PC-3 (cell line): ENCODE measurements around the gene FGD4.

ENCODE experiments used
- EZH2 ChIP-seq: fragments of 300-600 bp; sonication (generic); IDR thresholded peaks from one replicate; pipeline ENCODE4 v1.6.1; 2017; ENCODE audit warnings: antibody characterized with exemption, mild to moderate bottlenecking, low read length; ENCODE audit not compliant: unreplicated experiment
- TF ChIP-seq, protein P1 (sequence below): fragments of 300-600 bp; sonication (generic); conservative IDR thresholded peaks from 2 replicates; pipeline ENCODE4 v1.5.1; 2017; ENCODE audit warnings: antibody characterized with exemption, low read depth, mild to moderate bottlenecking, low read length

DNA sequence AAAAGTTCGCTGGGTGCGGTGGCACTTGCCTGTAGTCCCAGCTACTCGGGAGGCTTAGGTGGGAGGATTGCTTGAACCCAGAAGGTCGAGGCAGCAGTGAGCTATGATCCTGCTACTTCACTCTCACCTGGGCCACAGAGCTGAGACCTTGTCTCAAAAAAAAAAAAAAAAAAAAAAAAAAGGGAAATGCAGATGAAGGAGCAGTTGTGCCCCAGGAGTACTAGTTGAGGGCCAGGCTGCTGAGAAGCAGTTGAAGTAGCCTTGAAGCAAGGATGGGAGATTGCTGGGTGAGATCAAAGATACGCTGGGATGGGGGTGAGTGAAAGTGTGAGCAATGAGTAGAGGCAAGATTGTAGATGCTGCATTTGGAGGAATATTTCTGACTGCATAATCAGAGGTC is 186.3 kb downstream of the FGD4 start:
- TF ChIP-seq, protein P1, sequence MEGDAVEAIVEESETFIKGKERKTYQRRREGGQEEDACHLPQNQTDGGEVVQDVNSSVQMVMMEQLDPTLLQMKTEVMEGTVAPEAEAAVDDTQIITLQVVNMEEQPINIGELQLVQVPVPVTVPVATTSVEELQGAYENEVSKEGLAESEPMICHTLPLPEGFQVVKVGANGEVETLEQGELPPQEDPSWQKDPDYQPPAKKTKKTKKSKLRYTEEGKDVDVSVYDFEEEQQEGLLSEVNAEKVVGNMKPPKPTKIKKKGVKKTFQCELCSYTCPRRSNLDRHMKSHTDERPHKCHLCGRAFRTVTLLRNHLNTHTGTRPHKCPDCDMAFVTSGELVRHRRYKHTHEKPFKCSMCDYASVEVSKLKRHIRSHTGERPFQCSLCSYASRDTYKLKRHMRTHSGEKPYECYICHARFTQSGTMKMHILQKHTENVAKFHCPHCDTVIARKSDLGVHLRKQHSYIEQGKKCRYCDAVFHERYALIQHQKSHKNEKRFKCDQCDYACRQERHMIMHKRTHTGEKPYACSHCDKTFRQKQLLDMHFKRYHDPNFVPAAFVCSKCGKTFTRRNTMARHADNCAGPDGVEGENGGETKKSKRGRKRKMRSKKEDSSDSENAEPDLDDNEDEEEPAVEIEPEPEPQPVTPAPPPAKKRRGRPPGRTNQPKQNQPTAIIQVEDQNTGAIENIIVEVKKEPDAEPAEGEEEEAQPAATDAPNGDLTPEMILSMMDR = no peak
- TF ChIP-seq EZH2 = no peak
